ENCODE data around the gene CLIC4. TPM values are rescaled to one million over a fixed set of nuclear protein-coding genes. Genes with fewer than 3 reads are reported as not detected.

Gene CLIC4
- total and polyA plus RNA-seq, 9 of the 15 experiments (the other 6 are each of a cell fraction or from before 2014, with no cell fraction given) = 16.0 to 67.5 (median 38.4) TPM

- TF ChIP-seq FOXP4 (CRISPR knock-in tag; IDR thresholded peaks at IDR 0.05; ENCODE audit: borderline replicate concordance) (no peak), MBD1 (CRISPR knock-in tag; IDR thresholded peaks at IDR 0.05) (no peak), HNRNPK (IDR thresholded peaks at IDR 0.05; ENCODE audit: low read depth, low read length, poor library complexity, severe bottlenecking) (no peak), ETV1 (tag; conservative IDR thresholded peaks at IDR 0.05; ENCODE audit: low read depth) (no peak)
Observed at GRCh38 chr1:24805534-24806301, 60.5 kb downstream of the CLIC4 start (continued).

GRCh38 chr1:24806588-24806987, 61.3 kb downstream of the CLIC4 start:
- ATAC-seq = no peak
- no peak overlapping the region for H3K4me2 ChIP-seq (ENCODE audit: insufficient read depth, low read length)
- no TSS peak for BruUV-seq (replicated peaks)
- no peak overlapping the region for H3K4me3 ChIP-seq
- H3K4me1 ChIP-seq (replicated peaks in 1 of 2; ENCODE audit: control insufficient read depth in 2 of 2, insufficient read depth in 2 of 2, low read length in 2 of 2) = peaks cover 0 to 11% of the 10 kb centered on the region in 2 experiments; a peak in 2 of 5 replicates
- H3K79me2 ChIP-seq (ENCODE audit: control insufficient read depth, insufficient read depth, low read length) = peaks cover 2% of the 10 kb centered on the region; the same call in 1 of the 3 replicates
- ChIA-PET CTCF (ENCODE audit: low intra/inter-chr PET ratio) (no interaction called here), POLR2A (interaction anchor here (0.6 to 0.7 kb wide), 2 partner anchors 103 to 767 kb away, joined by 3 to 4 read pairs; no protein-coding TSS in a partner anchor)
- FAIRE-seq = no peak
- intact Hi-C loops (cut with micrococcal nuclease) (no loop called here), in situ Hi-C loops (cut with MboI) (no loop called here)
- H3K9ac ChIP-seq (ENCODE audit: insufficient read depth in 1 of 2, low read depth in 2 of 2, low read length in 2 of 2) = no peak overlapping the region
- no peak for DNase-seq (ENCODE audit: extremely low read depth in 1 of 4, low spot score in 3 of 4)
- no peaks in the 10 kb centered on the region for H4K20me1 ChIP-seq (replicated peaks; ENCODE audit: control insufficient read depth, insufficient read depth, low read length)
- WGBS (ENCODE audit: insufficient coverage, low coverage, missing lambda C conversion rate) = 58% methylated on average over 2 of the region's 2 CpGs
- no peak overlapping the region for H2AFZ ChIP-seq (ENCODE audit: low read depth, low read length)
- H3K27me3 ChIP-seq (ENCODE audit: control insufficient read depth in 2 of 2, insufficient read depth in 2 of 2, low read length in 2 of 2) = no peaks in the 10 kb centered on the region
- H3K9me3 ChIP-seq (replicated peaks; ENCODE audit: control insufficient read depth, insufficient read depth, low read depth, low read length) = no peaks in the 10 kb centered on the region
- H3K27ac ChIP-seq (ENCODE audit: extremely low read depth, low read depth, low read length) = no peak overlapping the region
- no peaks in the 10 kb centered on the region for H3K36me3 ChIP-seq (ENCODE audit: control insufficient read depth, insufficient read depth, low read length)
- H3K9me1 ChIP-seq (ENCODE audit: control insufficient read depth, insufficient read depth, low read length) = no peaks in the 10 kb centered on the region
- no peak for TF ChIP-seq ZNF217 (CRISPR knock-in tag; IDR thresholded peaks at IDR 0.05)
- no peak for TF ChIP-seq SRSF3 (IDR thresholded peaks at IDR 0.05; ENCODE audit: insufficient read depth, low read length)
- TF ChIP-seq SAFB2 (IDR thresholded peaks at IDR 0.05; ENCODE audit: borderline replicate concordance, low read depth, low read length, severe bottlenecking) = no peak
- no peak for TF ChIP-seq SNAPC5 (CRISPR knock-in tag; IDR thresholded peaks at IDR 0.05)
- TF ChIP-seq ARHGAP35 (IDR thresholded peaks at IDR 0.05; ENCODE audit: partially characterized antibody) = no peak
- no peak for TF ChIP-seq KDM2B (CRISPR knock-in tag; IDR thresholded peaks at IDR 0.05)
- no peak for TF ChIP-seq SOX6 (IDR thresholded peaks at IDR 0.05)
- no peak for TF ChIP-seq CSDE1 (IDR thresholded peaks at IDR 0.05)
- no peak for TF ChIP-seq RAD51 (IDR thresholded peaks at IDR 0.05; ENCODE audit: borderline replicate concordance, low read depth)
- no peak for TF ChIP-seq PKNOX1 (IDR thresholded peaks at IDR 0.05)
- no peak for TF ChIP-seq SNIP1 (IDR thresholded peaks at IDR 0.05; ENCODE audit: low read depth)
- no peak for TF ChIP-seq CREBBP (IDR thresholded peaks at IDR 0.05; ENCODE audit: low read depth, low read length)
- no peak for TF ChIP-seq ZNF140 (CRISPR knock-in tag; IDR thresholded peaks at IDR 0.05)

Data from K562 (cell line).